Measurements from ENCODE around the gene DNPEP.
A peak's percentile ranks its signal among the peaks of the same experiment; 100 is the strongest.
"Not testable (repeated sequence)": the region's sequence is repeated elsewhere in the genome, so short reads cannot be mapped to it uniquely, and the experiment has no call there.

Gene DNPEP

GRCh38 chr2:219419012-219419324 is 31.3 kb upstream of the DNPEP start:
- DNase-seq, result no peak

GRCh38 chr2:219418155-219419011 is 30.7 kb upstream of the DNPEP start, which contains the start of gene DES:
Gene DES (plus strand): TSS chr2:219418377. CDS start chr2:219418463, 86 bp downstream.
- no peak for DNase-seq

GRCh38 chr2:219417374-219417773 is 29.7 kb upstream of the DNPEP start:
- peak; percentile 18 to 60 for DNase-seq

GRCh38 chr2:219416938-219417337 is 29.2 kb upstream of the DNPEP start:
- no peak for DNase-seq

- DNase-seq, result no peak
Observed at GRCh38 chr2:219416235-219416602, 28.5 kb upstream of the DNPEP start.

- DNase-seq, result no peak
Observed at GRCh38 chr2:219415580-219416234, 28.0 kb upstream of the DNPEP start.

- no peak for DNase-seq
Observed at GRCh38 chr2:219414857-219415256, 27.1 kb upstream of the DNPEP start.

- DNase-seq, result no peak
Observed at GRCh38 chr2:219410390-219410789, 22.7 kb upstream of the DNPEP start.

GRCh38 chr2:219409619-219410018 is 21.9 kb upstream of the DNPEP start:
- DNase-seq, result no peak

- no peak for DNase-seq
Observed at GRCh38 chr2:219408631-219409030, 20.9 kb upstream of the DNPEP start.

- DNase-seq, result no peak
Observed at GRCh38 chr2:219408204-219408603, 20.5 kb upstream of the DNPEP start.

- not testable (repeated sequence) for DNase-seq
Observed at GRCh38 chr2:219407343-219407742, 19.6 kb upstream of the DNPEP start.

- DNase-seq, result no peak
Observed at GRCh38 chr2:219406861-219407230, 19.1 kb upstream of the DNPEP start.

- DNase-seq, result no peak
Observed at GRCh38 chr2:219405958-219406860, 18.5 kb upstream of the DNPEP start.

- DNase-seq, result no peak
Observed at GRCh38 chr2:219405451-219405850, 17.7 kb upstream of the DNPEP start.

- DNase-seq, result no peak
Observed at GRCh38 chr2:219404954-219405353, 17.2 kb upstream of the DNPEP start.

- DNase-seq, result no peak
Observed at GRCh38 chr2:219404291-219404910, 16.7 kb upstream of the DNPEP start.

- DNase-seq, result no peak
Observed at GRCh38 chr2:219403861-219404260, 16.1 kb upstream of the DNPEP start.

GRCh38 chr2:219402665-219403515 is 15.2 kb upstream of the DNPEP start:
- DNase-seq, result peak; percentile 58 to 61

GRCh38 chr2:219401606-219402005 is 13.9 kb upstream of the DNPEP start:
- DNase-seq, result no peak

GRCh38 chr2:219400562-219400961 is 12.8 kb upstream of the DNPEP start:
- DNase-seq, result no peak
